K562 (cell line): ENCODE results near the gene NEDD8. TPM values are rescaled to one million over a fixed set of nuclear protein-coding genes. Genes with fewer than 3 reads are reported as not detected.

Experiments
- DPF2 ChIP-seq: fragments of 450-650 bp; IDR thresholded peaks from 2 replicates; pipeline ENCODE4 v1.6.1; 2016
- E2F1 ChIP-seq: sonication (generic); formaldehyde crosslinking; IDR thresholded peaks from 2 replicates; pipeline ENCODE4 v1.8.1; 2023; ENCODE audit warnings: mild to moderate bottlenecking, missing genetic modification reagents, moderate library complexity
- FOXK1 ChIP-seq: sonication (generic); formaldehyde crosslinking; IDR thresholded peaks from 2 replicates; pipeline ENCODE4 v1.8.0; 2022; ENCODE audit warnings: missing genetic modification reagents, mild to moderate bottlenecking, borderline replicate concordance
- GMEB1 ChIP-seq: fragments of 250-450 bp; sonication (Bioruptor Pico); IDR thresholded peaks from 2 replicates; pipeline ENCODE4 v1.4.0; 2020; ENCODE audit warnings: mild to moderate bottlenecking
- GTF2A2 ChIP-seq: IDR thresholded peaks from 2 replicates; pipeline ENCODE4 v1.6.1; 2016; ENCODE audit warnings: mild to moderate bottlenecking, missing genetic modification characterization, missing compliant biosample characterization
- KLF1 ChIP-seq: fragments of 450-650 bp; IDR thresholded peaks from 2 replicates; pipeline ENCODE4 v1.6.1; 2016; ENCODE audit warnings: missing genetic modification characterization, missing compliant biosample characterization
- L3MBTL2 ChIP-seq: fragments of 450-650 bp; IDR thresholded peaks from 2 replicates; pipeline ENCODE4 v1.6.1; 2016; ENCODE audit warnings: mild to moderate bottlenecking, moderate library complexity
- NBN ChIP-seq: fragments of 450-650 bp; IDR thresholded peaks from 2 replicates; pipeline ENCODE4 v1.6.1; 2016; ENCODE audit warnings: low read depth, mild to moderate bottlenecking
- NFRKB ChIP-seq: fragments of 450-650 bp; IDR thresholded peaks from 2 replicates; pipeline ENCODE4 v1.6.1; 2016; ENCODE audit warnings: low read depth
- PRDM10 ChIP-seq: fragments of 450-650 bp; IDR thresholded peaks from 2 replicates; pipeline ENCODE4 v1.6.1; 2018; ENCODE audit not compliant: partially characterized antibody
- RERE ChIP-seq: sonication (generic); formaldehyde crosslinking; IDR thresholded peaks from 2 replicates; pipeline ENCODE4 v1.8.0; 2023; ENCODE audit warnings: missing genetic modification reagents, mild to moderate bottlenecking, borderline replicate concordance
- SRF ChIP-seq, 2 experiments: fragments of 250-450, 450-650 bp in 1 of 2; sonication (Bioruptor Pico) in 1 of 2; sonication (generic) in 1 of 2; formaldehyde crosslinking; IDR thresholded peaks; 2 replicates each; pipeline versions ENCODE4 v1.5.0 to v1.5.1; 2020 to 2022; ENCODE audit warnings: mild to moderate bottlenecking in 1 of 2, missing genetic modification reagents in 1 of 2
- ZNF436 ChIP-seq: fragments of 250-450, 450-650 bp; sonication (Bioruptor Pico); formaldehyde crosslinking; IDR thresholded peaks from 2 replicates; pipeline ENCODE4 v1.7.0; 2020; ENCODE audit warnings: mild to moderate bottlenecking
- ZNF77 ChIP-seq: fragments of 250-450 bp; sonication (Bioruptor Pico); IDR thresholded peaks from 2 replicates; pipeline ENCODE4 v1.5.0; 2020
- polyA plus RNA-seq, 8 experiments: library from polyadenylated mRNA; depleted of rRNA in 4 of 8; stranded (reverse) in 5 of 8; unstranded in 3 of 8; fragments of >200 nt; fragmentation: Nextera tagmentation in 2 of 8; fragmentation: Illumina TruSeq in 1 of 8; extraction: Ambion mirVana in 2 of 8; extraction: Trizol in 1 of 8; gene quantifications; 2 replicates each; pipeline versions ENCODE4 v1.2.1 to v1.2.3, GENCODE V29; 2011 to 2014; ENCODE audit warnings: inconsistent platforms in 1 of 8, missing spikeins in 1 of 8
- total RNA-seq, 7 experiments: library from RNA; depleted of rRNA in 6 of 7; stranded (reverse); fragments of >200 nt in 6 of 7; fragmentation: Illumina TruSeq in 2 of 7; extraction: Trizol in 2 of 7; gene quantifications; 2 replicates each; pipeline versions ENCODE4 v1.2.1 to v1.2.3, GENCODE V29; 2011 to 2021; ENCODE audit warnings: low replicate concordance in 1 of 7

The NEDD8 gene
- total and polyA plus RNA-seq, 9 of the 15 experiments (the other 6 are each of a cell fraction or from before 2014, with no cell fraction given): 142 to 691 (median 260) TPM

- TF ChIP-seq PRDM10 (peak; percentile 73), L3MBTL2 (peak; percentile 100), DPF2 (no peak), KLF1 (peak; percentile 61), RERE (CRISPR knock-in tag) (0 out of 2 replicates have a peak, but pooled peaks have one; percentile 43), SRF (CRISPR knock-in tag; IDR thresholded peaks at IDR 0.05) (no peak; a peak in 1 of 4 replicates), ZNF436 (CRISPR knock-in tag) (no peak), NBN (0 out of 2 replicates have a peak, but pooled peaks have one; percentile 17), ZNF77 (CRISPR knock-in tag) (no peak), GTF2A2 (tag) (no peak), GMEB1 (peak; percentile 69), NFRKB (no peak), E2F1 (0 out of 2 replicates have a peak, but pooled peaks have one; percentile 55), FOXK1 (CRISPR knock-in tag) (no peak)
Measured at GRCh38 chr14:24195186-24196070, 36.7 kb downstream of the NEDD8 start, which contains the start of gene TM9SF1 (continued).
